ENCODE measurements around the gene TRRAP.

The TRRAP gene

GRCh38 chr7:98994046-98994944, 116.0 kb downstream of the TRRAP start:
- H3K4me1 ChIP-seq (ENCODE audit: low read length): no peaks in the 10 kb centered on the region
- H3K4me3 ChIP-seq (ENCODE audit: low read length): no peak overlapping the region
- no peak overlapping the region for H3K27ac ChIP-seq (ENCODE audit: low read length)
- no peaks in the 10 kb centered on the region for H3K9me2 ChIP-seq (replicated peaks; ENCODE audit: insufficient read depth, low read length)
- H2AFZ ChIP-seq (ENCODE audit: low read length): no peak overlapping the region
- no peaks in the 10 kb centered on the region for H3F3A ChIP-seq (ENCODE audit: insufficient read depth, low read length)
- H3K9ac ChIP-seq (ENCODE audit: low read length): no peak overlapping the region
- H3K4me2 ChIP-seq (ENCODE audit: low read depth, low read length): no peak overlapping the region
- peaks cover 22% of the 10 kb centered on the region; the same call in 1 of the 2 replicates for H3K36me3 ChIP-seq (replicated peaks; ENCODE audit: insufficient read depth, low read length)
- no peaks in the 10 kb centered on the region for H4K20me1 ChIP-seq (ENCODE audit: insufficient read depth, low read length)
- no peaks in the 10 kb centered on the region for H3K27me3 ChIP-seq (replicated peaks; ENCODE audit: insufficient read depth, low read length)
- no peak for DNase-seq
- TF ChIP-seq EZH2 (optimal IDR thresholded peaks at IDR 0.05; ENCODE audit: low read depth, low read length): no peak
- no peak for TF ChIP-seq CTCF (IDR thresholded peaks at IDR 0.05; ENCODE audit: low read length)
- TF ChIP-seq EZH2phosphoT487 (IDR thresholded peaks at IDR 0.05; ENCODE audit: low read length): no peak
- no peaks in the 10 kb centered on the region for H3K79me2 ChIP-seq (ENCODE audit: low read length)
- H3K9me3 ChIP-seq (replicated peaks; ENCODE audit: insufficient read depth, low read length): no peaks in the 10 kb centered on the region

- H3K79me2 ChIP-seq (ENCODE audit: low read length): no peaks in the 10 kb centered on the region
- no peak overlapping the region for H3K4me3 ChIP-seq (ENCODE audit: low read length)
- H2AFZ ChIP-seq (ENCODE audit: low read length): no peak overlapping the region
- no peak for DNase-seq
- H3K27ac ChIP-seq (ENCODE audit: low read length): no peak overlapping the region
- no peaks in the 10 kb centered on the region for H3K9me3 ChIP-seq (replicated peaks; ENCODE audit: insufficient read depth, low read length)
- H3K4me2 ChIP-seq (ENCODE audit: low read depth, low read length): no peak overlapping the region
- no peaks in the 10 kb centered on the region for H3F3A ChIP-seq (ENCODE audit: insufficient read depth, low read length)
- no peak overlapping the region for H3K9ac ChIP-seq (ENCODE audit: low read length)
- H3K4me1 ChIP-seq (ENCODE audit: low read length): no peaks in the 10 kb centered on the region
- peaks cover 19% of the 10 kb centered on the region; the same call in 1 of the 2 replicates for H3K36me3 ChIP-seq (replicated peaks; ENCODE audit: insufficient read depth, low read length)
- no peaks in the 10 kb centered on the region for H3K27me3 ChIP-seq (replicated peaks; ENCODE audit: insufficient read depth, low read length)
- no peaks in the 10 kb centered on the region for H4K20me1 ChIP-seq (ENCODE audit: insufficient read depth, low read length)
- no peaks in the 10 kb centered on the region for H3K9me2 ChIP-seq (replicated peaks; ENCODE audit: insufficient read depth, low read length)
- TF ChIP-seq EZH2 (optimal IDR thresholded peaks at IDR 0.05; ENCODE audit: low read depth, low read length) (no peak), CTCF (IDR thresholded peaks at IDR 0.05; ENCODE audit: low read length) (no peak)
Observed at GRCh38 chr7:98995111-98995510, 116.8 kb downstream of the TRRAP start.

- no peaks in the 10 kb centered on the region for H3K4me1 ChIP-seq (ENCODE audit: low read length)
- no peak for DNase-seq
- H3K36me3 ChIP-seq (replicated peaks; ENCODE audit: insufficient read depth, low read length): peaks cover 20% of the 10 kb centered on the region; the same call in 1 of the 2 replicates
- H3K9ac ChIP-seq (ENCODE audit: low read length): no peak overlapping the region
- no peaks in the 10 kb centered on the region for H3K79me2 ChIP-seq (ENCODE audit: low read length)
- no peak overlapping the region for H3K4me3 ChIP-seq (ENCODE audit: low read length)
- TF ChIP-seq EZH2phosphoT487 (IDR thresholded peaks at IDR 0.05; ENCODE audit: low read length) (no peak), CTCF (IDR thresholded peaks at IDR 0.05; ENCODE audit: low read length) (no peak), EZH2 (optimal IDR thresholded peaks at IDR 0.05; ENCODE audit: low read depth, low read length) (no peak)
- no peak overlapping the region for H2AFZ ChIP-seq (ENCODE audit: low read length)
- no peak overlapping the region for H3K4me2 ChIP-seq (ENCODE audit: low read depth, low read length)
- H3K9me2 ChIP-seq (replicated peaks; ENCODE audit: insufficient read depth, low read length): no peaks in the 10 kb centered on the region
- no peaks in the 10 kb centered on the region for H3K27me3 ChIP-seq (replicated peaks; ENCODE audit: insufficient read depth, low read length)
- no peaks in the 10 kb centered on the region for H4K20me1 ChIP-seq (ENCODE audit: insufficient read depth, low read length)
- H3K27ac ChIP-seq (ENCODE audit: low read length): no peak overlapping the region
- H3K9me3 ChIP-seq (replicated peaks; ENCODE audit: insufficient read depth, low read length): no peaks in the 10 kb centered on the region
- H3F3A ChIP-seq (ENCODE audit: insufficient read depth, low read length): no peaks in the 10 kb centered on the region
Observed at GRCh38 chr7:98995523-98996149, 117.3 kb downstream of the TRRAP start.

All from MM.1S (cell line).